HG02981 (cell line): Measurements from ENCODE around the gene SMURF1.
"Not testable (repeated sequence)": the region's sequence is repeated elsewhere in the genome, so short reads cannot be mapped to it uniquely, and the experiment has no call there.

Source experiments
- ATAC-seq: cut with Tn5 transposase; IDR thresholded peaks from one replicate; pipeline ENCODE4 v1.9.1; 2021; ENCODE audit warnings: mild to moderate bottlenecking, moderate library complexity; ENCODE audit not compliant: unreplicated experiment

SMURF1 gene

DNA sequence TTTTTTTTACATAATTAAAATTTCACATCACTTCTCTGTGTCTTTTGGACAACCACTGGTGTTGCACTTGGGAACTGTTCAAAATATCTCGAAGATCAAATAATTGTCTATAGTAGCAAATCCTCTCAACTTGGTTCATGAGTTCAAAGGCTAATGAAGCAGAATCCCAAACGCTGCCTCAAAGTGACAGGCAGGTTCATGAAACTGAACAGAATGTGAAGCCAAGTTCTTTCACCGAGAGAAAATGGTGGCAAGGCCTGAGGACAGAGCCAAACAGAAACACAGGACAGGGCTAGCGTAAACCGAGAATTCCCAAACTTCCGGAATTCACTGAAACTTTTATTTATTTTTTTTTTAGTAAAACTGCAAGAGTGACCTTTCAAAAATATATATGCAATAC is 21.1 kb downstream of the SMURF1 start:
- no peak for ATAC-seq

DNA sequence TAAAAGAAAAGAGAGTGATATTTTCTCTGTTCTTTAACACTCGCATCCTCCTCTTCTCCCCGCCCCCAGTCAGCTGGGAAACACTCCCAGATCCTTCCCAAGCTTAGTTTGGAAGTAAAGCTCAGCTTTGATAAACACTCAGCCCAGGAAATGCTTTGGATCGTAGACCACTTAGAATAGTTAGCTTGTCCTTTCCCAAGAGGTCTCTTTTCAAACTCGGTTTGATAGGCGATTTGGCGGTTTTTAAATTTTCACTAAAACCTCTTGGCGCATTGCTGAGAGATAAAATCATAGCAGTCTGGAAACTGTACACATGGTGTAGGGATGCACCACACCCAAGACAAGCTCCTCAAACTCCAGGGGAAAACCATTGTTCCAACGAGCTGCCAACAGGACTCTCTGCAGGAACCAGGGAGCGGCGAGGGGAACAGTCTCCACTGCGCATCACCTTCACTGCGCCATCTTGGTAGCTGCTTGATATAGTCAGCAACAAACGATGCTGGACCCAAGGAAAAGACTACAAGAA is 22.3 kb downstream of the SMURF1 start:
- ATAC-seq: no peak

DNA sequence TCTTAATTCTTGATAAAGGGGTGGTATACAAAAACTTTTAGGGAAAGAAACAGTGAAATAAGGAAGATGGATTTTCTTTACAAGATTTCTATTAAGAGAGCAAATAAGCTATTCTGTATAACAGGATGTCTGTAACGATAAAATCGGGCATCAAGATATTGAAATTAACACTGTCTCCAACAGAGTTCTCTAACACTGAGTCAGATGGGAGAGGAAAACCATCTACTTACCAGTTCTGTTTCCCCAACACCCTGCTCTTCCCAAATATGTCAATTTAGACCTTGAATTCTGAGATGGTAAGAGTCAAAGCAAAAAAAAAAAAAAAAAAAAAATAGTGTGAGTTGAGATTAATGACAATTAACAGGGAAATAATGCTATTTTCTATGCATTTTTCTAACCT is 23.0 kb downstream of the SMURF1 start:
- ATAC-seq: no peak

DNA sequence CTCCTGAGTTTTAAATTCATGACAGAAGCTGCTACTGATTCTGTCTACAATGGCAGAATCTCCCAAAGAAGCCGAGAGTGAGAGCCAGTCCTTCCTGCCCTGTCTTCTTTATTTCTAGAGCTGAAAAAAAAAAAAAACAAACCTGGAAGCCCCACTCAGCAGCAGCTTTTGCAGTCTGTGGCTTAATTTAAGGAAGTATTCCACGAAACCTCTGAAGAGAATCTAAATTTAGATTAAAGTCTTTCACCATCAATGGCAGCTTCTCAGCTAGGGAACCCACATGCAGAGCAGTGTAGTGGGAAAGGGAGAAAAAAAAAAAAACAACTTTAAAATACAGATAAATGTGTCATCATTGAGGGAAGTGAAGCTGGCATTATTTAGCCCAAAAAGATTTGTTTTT is 23.4 kb downstream of the SMURF1 start:
- no peak for ATAC-seq

DNA sequence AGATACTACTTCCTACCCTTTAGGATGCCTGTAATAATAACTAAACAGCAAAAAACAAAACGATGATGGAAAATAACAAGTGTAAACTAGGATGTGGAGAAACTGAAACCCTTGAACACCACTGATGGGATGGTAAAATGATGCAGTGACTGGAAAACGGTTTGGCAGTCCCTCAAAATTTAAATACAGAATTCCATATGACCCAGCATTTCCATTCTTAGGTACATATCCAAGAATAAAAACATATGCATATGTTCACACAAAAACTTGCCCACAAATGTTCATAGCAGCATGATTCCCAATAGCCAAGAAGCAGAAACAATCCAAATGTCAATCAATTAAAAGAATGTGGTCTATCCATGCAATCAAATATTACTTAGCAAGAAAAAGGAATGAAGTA is 25.8 kb downstream of the SMURF1 start:
- no peak for ATAC-seq

DNA sequence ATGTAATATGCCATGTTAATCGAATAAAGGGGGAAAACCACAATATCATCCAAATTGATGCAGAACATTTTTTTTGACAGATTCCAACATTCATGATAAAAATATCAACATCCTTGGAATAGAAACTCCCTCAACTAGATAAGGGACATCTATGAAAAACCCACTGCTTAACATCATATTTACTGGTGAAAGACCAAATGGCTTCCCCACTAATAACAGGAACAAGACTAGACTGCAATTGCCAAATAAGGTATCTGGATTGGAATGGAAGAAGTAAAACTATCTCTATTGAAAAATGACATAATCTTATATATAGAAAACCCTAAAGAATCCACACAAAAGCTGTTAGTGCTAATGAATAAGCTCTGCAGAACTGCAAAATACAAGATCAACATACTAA is 27.8 kb downstream of the SMURF1 start:
- ATAC-seq: no peak

DNA sequence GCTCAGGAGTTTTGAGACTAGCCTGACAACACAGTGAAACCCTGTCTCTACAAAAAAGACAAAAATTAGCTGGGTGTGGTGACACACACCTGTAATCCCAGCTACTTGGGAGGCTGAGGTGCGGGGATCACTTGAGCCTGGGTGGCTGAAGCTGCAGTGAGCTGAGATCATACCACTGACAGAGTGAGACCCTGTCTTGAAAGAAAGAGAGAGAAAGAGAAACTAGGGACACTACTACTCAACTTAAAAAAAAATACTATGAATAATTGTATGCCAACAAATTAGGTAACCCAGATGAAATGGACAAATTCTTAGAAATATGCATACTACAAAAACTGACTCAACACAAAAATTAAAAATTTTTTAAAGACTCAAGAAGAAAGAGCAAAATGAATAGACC is 28.5 kb downstream of the SMURF1 start:
- no peak for ATAC-seq

DNA sequence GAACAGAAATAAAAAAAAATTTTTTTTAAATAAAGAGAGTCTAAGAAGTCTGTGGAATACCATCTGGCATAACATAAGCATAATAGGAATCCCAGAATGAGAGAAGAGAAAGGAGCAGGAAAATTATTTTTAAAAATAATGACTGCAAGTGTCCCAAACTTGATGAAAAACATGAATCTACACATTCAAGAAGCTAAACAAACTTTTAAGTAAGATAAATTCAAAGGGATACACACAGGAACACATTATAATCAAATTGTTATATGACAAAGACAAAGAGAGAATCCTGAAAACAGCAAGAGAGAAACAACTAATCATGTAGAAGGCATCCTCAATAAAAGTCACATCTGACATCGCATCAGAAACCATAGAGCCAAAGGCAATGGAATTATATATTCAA is 30.9 kb downstream of the SMURF1 start:
- no peak for ATAC-seq

DNA sequence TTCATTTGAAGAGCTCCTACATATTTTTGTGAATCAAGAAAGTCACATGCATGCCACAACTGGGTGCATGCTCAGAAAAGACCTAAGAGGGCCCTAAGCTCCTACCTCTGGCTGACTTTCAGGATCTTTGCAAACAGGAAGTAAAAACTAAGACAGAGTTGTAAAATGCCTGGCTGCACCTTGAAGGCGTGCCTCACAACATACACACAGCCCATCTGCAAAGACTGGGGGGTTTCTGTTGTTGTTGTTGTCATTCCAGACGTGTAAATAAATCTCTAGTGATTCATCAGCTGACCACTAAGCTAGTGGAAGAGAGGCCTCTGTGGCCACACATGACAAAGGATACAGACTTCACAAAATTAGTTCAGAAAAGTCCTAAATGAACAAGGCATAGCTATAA is 31.8 kb downstream of the SMURF1 start:
- ATAC-seq: peak; percentile 77

DNA sequence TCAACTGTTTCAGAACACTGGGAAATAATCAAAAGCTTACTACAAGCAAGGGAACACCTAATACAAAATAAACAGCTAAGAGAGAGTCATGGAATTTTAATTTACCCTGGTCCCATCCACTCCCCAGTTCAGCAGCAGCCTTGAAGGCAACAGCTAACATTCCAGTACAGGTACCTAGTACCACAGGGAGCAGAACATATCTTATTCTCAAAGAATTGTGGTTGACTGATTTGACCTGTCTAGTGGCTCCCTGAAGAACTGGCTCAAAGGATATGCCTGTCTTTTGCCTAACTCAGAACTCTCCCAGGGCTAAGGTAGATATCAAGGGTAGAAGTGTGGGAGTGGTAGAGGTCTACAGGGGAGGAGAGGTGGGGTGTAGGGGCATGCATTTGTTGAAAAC is 32.3 kb downstream of the SMURF1 start:
- no peak for ATAC-seq

DNA sequence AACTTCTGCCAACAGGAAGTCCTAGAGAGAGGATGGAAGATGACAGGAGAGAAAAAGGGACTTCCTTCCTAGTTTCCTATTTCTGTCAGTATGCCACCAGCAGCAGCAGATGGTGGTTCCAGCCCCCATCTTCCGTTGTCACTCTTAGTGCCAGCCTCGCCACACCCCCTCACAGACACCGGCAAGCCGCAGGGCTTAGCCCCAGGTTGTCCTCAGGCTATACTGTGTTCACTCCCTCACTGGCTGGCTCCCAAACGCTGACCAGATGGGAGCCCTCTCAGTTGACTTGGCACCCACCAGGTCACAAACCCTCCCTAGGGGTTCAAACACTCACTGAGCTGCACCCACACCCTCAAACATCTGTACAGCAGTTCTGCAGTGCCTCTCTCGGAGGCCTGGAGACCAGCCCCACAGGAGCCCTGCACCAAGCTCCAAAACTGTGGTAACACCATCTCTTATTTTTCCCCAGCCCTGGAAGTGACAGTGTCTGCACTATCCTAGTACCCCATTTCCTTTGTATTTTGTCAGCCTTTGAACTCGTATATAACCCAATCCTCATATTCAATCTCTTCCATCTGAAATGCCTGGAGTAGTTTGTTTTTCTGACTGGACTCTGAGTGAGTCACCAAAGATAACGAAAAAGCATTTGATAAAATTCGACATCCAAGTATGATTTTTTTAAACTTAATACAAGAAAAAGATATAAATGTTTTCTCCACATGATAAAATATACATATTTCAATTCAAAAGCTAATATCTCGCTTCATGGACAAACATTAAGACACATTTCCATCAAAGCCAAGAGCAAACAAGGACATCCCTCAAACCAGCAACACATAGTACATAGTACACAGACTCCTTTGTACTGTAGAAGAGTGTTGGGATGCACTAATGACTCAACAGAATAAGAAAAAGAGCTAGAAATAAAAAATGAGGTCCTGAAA is 34.5 kb downstream of the SMURF1 start:
- no peak for ATAC-seq

DNA sequence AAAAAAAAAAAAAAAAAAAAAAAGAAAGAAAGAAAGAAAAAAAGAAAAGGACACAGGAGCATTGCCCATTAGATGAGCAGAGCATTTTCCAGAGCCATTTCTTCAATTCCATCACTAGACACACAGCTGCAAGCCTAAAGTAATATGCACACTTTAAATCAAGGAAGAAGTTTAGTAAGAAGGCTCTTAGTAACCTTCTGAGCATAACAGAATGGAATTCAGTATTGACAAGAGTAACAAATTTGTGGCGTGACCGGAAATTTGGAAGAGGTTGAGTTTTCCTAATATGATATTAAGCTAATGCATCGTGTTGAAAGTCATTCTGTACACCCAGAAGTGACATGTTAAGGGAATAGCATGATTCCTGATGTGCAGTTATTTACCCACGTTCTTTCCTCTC is 35.3 kb downstream of the SMURF1 start:
- no peak for ATAC-seq

DNA sequence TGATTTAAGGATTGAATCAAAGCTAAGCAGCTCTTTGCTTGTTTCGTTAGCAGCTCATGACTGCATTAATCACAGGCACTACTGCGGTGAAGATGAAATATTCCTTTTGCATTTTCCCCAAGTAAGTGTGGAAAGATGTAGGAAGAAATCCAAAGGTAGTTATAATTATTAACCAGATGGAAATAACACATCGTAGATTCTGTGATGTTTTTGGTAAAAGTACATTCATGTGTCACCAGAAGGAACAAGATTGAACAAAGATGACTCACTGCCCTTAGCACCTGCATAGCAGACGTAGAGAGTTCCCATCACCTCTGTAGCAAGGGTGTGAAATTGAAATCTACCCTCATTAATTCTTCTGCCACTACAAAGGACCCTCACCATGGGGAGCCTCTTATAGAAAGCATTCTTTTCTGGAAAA is 37.1 kb downstream of the SMURF1 start:
- no peak for ATAC-seq

DNA sequence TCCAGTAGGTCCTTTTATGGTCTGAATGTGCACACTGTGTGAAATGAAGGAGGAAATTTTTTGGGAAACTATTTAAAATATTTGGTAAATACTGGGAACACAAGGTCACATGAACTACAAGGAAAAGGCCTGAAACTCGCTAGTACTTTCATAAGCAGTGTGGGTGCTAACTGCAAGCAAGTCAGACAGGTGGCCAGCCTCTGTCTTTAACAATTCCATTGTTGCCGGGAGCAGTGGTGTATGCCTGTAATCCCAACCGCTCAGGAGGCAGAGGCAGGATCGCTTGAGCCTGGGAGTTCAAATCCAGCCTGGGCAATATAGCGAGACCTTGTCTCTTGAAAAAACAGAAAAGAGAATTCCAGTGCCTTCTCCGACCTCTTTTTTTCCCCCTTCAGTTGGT is 37.5 kb downstream of the SMURF1 start:
- ATAC-seq: no peak

DNA sequence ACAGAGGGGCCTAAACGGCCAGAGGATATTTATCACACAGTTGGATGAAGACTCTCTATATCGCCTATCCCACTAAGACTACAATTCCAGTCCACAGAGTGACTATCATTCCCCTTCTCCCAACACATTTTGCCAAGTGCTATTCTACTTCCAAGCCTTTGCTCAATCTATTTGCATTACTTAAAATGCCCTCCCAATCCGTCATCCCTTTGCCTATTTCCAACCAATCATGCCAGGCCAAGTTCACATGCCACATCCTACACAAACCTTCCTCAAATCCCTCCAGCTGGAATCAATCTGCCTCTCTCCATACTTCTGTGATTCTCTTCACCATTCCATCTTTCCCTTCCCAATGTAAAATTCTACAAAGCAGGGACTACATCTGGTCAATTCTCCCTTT is 38.2 kb downstream of the SMURF1 start:
- ATAC-seq: no peak

DNA sequence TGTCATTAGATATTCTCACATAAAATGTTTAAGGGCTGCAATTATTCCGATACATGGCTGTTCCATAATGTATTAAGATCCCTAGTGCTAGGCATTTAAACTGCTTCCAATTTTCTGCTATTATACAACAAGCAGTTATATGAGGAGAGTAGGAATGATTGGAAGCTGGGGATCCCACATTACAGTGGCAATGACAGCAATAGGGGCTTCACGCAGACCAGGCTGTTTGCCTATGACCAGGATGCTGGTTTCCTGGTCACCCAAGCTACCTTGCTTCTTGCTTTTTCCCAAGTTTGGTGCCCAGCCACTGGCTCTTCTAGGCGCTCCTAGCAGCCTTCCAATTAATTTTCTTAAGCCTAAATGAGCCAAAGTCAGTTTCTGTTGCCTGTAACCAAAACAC is 39.3 kb downstream of the SMURF1 start:
- no peak for ATAC-seq

DNA sequence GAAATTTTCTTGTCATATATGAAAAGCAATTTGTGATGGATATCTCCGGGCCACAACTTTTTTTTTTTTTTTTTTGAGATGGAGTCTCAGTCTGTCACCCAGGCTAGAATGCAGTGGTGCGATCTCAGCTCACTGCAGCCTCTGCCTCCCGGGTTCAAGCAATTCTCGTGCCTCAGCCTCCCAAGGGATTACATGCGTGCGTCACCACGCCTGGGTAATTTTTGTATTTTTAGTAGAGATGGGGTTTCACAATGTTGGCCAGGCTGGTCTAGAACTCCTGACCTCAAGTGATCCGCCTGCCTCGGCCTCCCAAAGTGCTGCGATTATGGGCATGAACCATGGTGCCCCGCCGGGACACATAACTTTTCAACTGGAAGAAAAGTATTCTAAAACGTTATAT is 40.1 kb downstream of the SMURF1 start:
- not testable (repeated sequence) for ATAC-seq

DNA sequence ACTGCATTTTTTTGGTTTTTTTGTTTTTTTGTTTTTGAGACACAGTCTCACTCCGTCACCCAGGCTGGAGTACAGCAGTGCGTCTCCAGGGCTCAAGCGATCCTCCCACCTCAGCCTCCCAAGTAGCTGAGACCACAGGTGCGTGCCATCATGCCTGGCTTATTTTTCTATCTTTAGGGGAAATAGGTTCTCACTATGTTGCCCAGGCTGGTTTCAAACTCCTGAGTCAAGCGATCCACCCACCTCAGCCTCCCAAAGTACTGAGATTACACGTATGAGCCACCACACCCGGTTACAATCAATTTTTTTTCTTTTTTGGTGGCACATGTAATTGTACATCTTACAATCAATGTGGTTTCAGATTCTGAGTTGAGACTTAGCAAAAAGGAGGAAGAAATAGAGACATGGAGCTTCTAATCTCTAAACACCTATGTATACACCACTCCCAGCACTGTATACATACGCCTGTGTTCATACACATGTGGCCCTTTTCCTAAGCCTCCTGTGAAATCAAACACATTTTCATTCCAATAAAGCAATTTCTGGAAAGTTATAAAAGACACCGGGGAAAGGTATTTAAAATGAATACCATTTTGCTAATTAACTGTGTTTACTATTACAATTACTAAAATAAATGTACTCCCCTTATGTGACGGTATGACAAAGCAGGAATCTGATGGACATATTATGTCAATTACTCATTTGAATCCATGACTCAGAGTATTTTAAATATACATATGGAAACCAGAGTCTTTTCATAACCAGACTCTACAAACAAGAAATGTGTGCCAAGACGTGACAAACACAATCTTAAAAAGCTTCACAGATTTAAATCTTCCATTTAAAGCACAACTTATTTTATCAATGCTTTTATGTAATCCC is 40.9 kb downstream of the SMURF1 start:
- ATAC-seq: no peak

DNA sequence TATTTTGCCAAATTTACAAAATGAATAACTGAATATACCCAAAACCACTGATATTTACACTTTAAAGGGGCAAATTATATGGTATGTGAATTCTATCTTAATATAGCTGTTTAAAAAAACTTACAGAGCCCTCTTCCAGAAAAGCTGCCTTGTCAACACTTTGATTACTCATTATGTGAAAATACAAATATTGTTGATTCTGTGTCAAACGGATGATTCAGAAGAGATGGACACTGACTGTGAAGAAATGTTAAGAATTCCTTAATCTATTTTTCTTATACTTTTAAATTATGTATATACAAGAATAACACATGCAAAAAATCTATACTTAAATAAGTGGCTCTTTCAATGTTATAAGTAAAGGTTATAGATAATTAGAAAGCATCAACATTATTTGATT is 41.5 kb downstream of the SMURF1 start:
- no peak for ATAC-seq

DNA sequence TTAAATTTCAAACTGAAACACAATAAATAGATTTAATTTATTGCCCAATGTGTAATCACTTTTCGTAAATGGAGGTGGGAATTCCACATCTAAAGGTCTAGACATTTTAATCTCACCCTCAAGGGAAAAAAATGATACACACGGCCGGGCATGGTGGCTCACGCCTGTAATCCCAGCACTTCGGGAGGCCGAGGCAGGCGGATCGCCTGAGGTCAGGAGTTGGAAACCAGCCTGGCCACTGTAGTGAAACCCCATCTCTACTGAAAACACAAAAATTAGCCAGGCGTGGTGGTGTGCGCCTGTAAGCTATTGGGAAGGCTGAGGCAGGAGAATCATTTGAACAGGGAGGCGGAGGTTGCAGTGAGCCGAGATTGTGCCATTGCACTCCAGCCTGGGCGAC is 42.4 kb downstream of the SMURF1 start:
- ATAC-seq: not testable (repeated sequence)

DNA sequence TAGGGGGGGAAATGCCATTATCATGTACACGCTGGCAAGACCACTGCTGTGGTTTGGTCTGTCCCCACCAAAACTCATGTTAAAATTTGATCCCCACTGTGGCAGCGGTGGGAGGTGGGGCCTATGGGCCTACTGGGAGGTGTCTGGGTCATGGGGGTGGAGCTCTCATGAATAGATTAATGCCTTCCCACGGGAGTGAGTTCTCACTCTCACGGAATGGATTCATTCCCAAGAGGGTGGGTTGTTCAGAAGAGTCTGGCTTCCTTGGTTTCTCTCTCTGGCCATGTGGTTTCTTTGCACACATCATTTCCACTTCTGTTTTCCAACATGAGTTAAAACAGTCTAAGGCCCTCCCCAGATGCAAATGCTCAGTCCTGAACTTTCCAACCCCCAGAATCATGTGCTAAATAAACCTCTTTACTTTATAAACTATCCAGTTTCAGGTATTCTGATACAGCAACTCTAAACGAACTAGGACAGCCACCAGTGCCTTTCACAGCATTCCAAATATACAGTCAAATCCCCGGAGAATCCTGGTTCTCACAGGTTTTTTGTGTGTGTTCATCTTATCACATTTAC is 44.3 kb downstream of the SMURF1 start:
- ATAC-seq: no peak
